Endothelial cell of umbilical vein (primary cell): ENCODE measurements around the gene ARHGEF11. TPM values are rescaled to one million over a fixed set of nuclear protein-coding genes. Genes with fewer than 3 reads are reported as not detected.

Experiments used
- BruUV-seq: library from RNA; stranded (reverse); fragments of 400-500 nt; replicated peaks from 2 replicates; lab custom pipeline; 2021; lab: Mats Ljungman, UMichigan
- CTCF ChIA-PET: fragments of 300-600, 350-600 bp; sonication (Branson Sonifier 250); formaldehyde crosslinking; loops from one replicate; lab custom pipeline; 2021; ENCODE audit warnings: antibody characterized with exemption, inconsistent platforms; lab: Charles Lee
- POLR2A ChIA-PET: fragments of 300-600, 350-600 bp; sonication (Branson Sonifier 250); formaldehyde crosslinking; loops from one replicate; lab custom pipeline; 2021; ENCODE audit warnings: antibody characterized with exemption, inconsistent platforms; lab: Charles Lee
- DNase-seq: peaks from one replicate; pipeline ENCODE4 v3.0.0-alpha.2; 2011; ENCODE audit warnings: low read depth, low spot score
- FAIRE-seq: peaks from 2 replicates; lab custom pipeline; 2011; peaks lifted over from hg19 to GRCh38; lab: Jason Lieb, UNC
- H2AFZ ChIP-seq: 2 replicates; pipeline ENCODE4 v1.6.0; 2012; ENCODE audit warnings: low read depth, low read length, control low read depth, inconsistent platforms
- H3K27ac ChIP-seq: 2 replicates; pipeline ENCODE4 v1.5.1; 2011; ENCODE audit warnings: low read depth, mild to moderate bottlenecking, control low read depth, low read length, moderate library complexity; ENCODE audit not compliant: insufficient read depth
- H3K27me3 ChIP-seq, 2 experiments: 2 replicates each; pipeline versions ENCODE4 v1.6.0 to v1.6.1; 2011; ENCODE audit warnings: low read length in 2 of 2, mixed read lengths in 1 of 2; ENCODE audit not compliant: control insufficient read depth in 2 of 2, insufficient read depth in 2 of 2
- H3K36me3 ChIP-seq, 2 experiments: 2 replicates in 1 of 2; 3 replicates in 1 of 2; pipeline ENCODE4 v1.5.1; 2011; ENCODE audit warnings: low read length in 2 of 2, mild to moderate bottlenecking in 1 of 2, moderate library complexity in 1 of 2; ENCODE audit not compliant: control insufficient read depth in 2 of 2, insufficient read depth in 2 of 2; ENCODE audit errors: extremely low read depth in 1 of 2
- H3K4me1 ChIP-seq: 3 replicates; pipeline ENCODE4 v1.5.1; 2011; ENCODE audit warnings: mild to moderate bottlenecking, low read length; ENCODE audit not compliant: control insufficient read depth, insufficient read depth; ENCODE audit errors: extremely low read depth
- H3K4me2 ChIP-seq: 2 replicates; pipeline ENCODE4 v1.6.1; 2011; ENCODE audit warnings: low read length, control low read depth, mixed read lengths; ENCODE audit not compliant: insufficient read depth
- H3K4me3 ChIP-seq, 3 experiments: fragments of 200-600 bp in 1 of 3; sonication (generic), shearing (Covaris generic) in 1 of 3; replicated peaks in 1 of 3; 2 replicates each; pipeline ENCODE4 v1.5.1; 2011 to 2016; ENCODE audit warnings: control low read depth in 3 of 3, low read length in 3 of 3, mild to moderate bottlenecking in 2 of 3, inconsistent platforms in 1 of 3, low read depth in 1 of 3, moderate library complexity in 1 of 3; ENCODE audit not compliant: insufficient read depth in 1 of 3
- H3K79me2 ChIP-seq: 2 replicates; pipeline ENCODE4 v1.6.0; 2012; ENCODE audit warnings: low read length, inconsistent platforms; ENCODE audit not compliant: control insufficient read depth, insufficient read depth
- H3K9ac ChIP-seq: replicated peaks from 2 replicates; pipeline ENCODE3; 2011; ENCODE audit warnings: low read length, control low read depth; ENCODE audit not compliant: insufficient read depth; ENCODE audit errors: extremely low read depth
- H3K9me1 ChIP-seq: replicated peaks from 3 replicates; pipeline ENCODE4 v1.6.0; 2011; ENCODE audit warnings: mild to moderate bottlenecking, low read length; ENCODE audit not compliant: control insufficient read depth, insufficient read depth; ENCODE audit errors: extremely low read depth
- H3K9me3 ChIP-seq: replicated peaks from 2 replicates; pipeline ENCODE4 v1.5.1; 2012; ENCODE audit warnings: low read length, inconsistent platforms; ENCODE audit not compliant: control insufficient read depth, insufficient read depth
- H4K20me1 ChIP-seq: replicated peaks from 2 replicates; pipeline ENCODE3; 2011; ENCODE audit warnings: mild to moderate bottlenecking, low read length; ENCODE audit not compliant: control insufficient read depth, insufficient read depth; ENCODE audit errors: extremely low read depth
- CTCF ChIP-seq, 2 donors: IDR thresholded peaks; 1 replicate in 1 of 2; 2 replicates in 1 of 2; pipeline ENCODE4 v1.5.1; 2011; ENCODE audit warnings: low read length in 2 of 2, mild to moderate bottlenecking in 2 of 2, moderate library complexity in 2 of 2, control low read depth in 1 of 2, inconsistent platforms in 1 of 2, low read depth in 1 of 2; ENCODE audit not compliant: insufficient read depth in 1 of 2; ENCODE audit errors: extremely low read depth in 1 of 2
- EZH2 ChIP-seq: IDR thresholded peaks from 2 replicates; pipeline ENCODE4 v1.6.1; 2012; ENCODE audit warnings: borderline replicate concordance, low read depth, mild to moderate bottlenecking, moderate library complexity, low read length, inconsistent platforms; ENCODE audit not compliant: severe bottlenecking
- FOS ChIP-seq: IDR thresholded peaks from 2 replicates; pipeline ENCODE4 v1.6.1; 2011; ENCODE audit warnings: mild to moderate bottlenecking, low read length, moderate library complexity, borderline replicate concordance; ENCODE audit not compliant: insufficient read depth
- GATA2 ChIP-seq: IDR thresholded peaks from 2 replicates; pipeline ENCODE4 v1.7.0; 2011; ENCODE audit warnings: low read depth, mild to moderate bottlenecking, moderate library complexity, mixed read lengths, low read length; ENCODE audit not compliant: insufficient read length, insufficient read depth
- JUN ChIP-seq: IDR thresholded peaks from 2 replicates; pipeline ENCODE4 v1.6.1; 2011; ENCODE audit warnings: borderline replicate concordance, low read depth; ENCODE audit not compliant: insufficient read length, insufficient read depth
- MAX ChIP-seq: IDR thresholded peaks from 2 replicates; pipeline ENCODE4 v1.6.1; 2011; ENCODE audit not compliant: insufficient read depth, insufficient read length
- MYC ChIP-seq: IDR thresholded peaks from one replicate; pipeline ENCODE4 v1.6.1; 2011; ENCODE audit warnings: mild to moderate bottlenecking, low read depth, low read length
- POLR2A ChIP-seq: IDR thresholded peaks from 2 replicates; pipeline ENCODE4 v1.6.1; 2012; ENCODE audit warnings: low read depth, mild to moderate bottlenecking, control low read depth, low read length
- POLR2AphosphoS5 ChIP-seq: IDR thresholded peaks from 2 replicates; pipeline ENCODE4 v1.6.1; 2012; ENCODE audit warnings: low read depth, mild to moderate bottlenecking, control low read depth, low read length, moderate library complexity; ENCODE audit not compliant: insufficient read depth
- dilution Hi-C: fragments of 300-500 bp; cut with MboI; formaldehyde crosslinking; loops from one replicate; pipeline ENCODE4 v1.15.0; 2019; ENCODE audit warnings: low sequenced_read_pairs; ENCODE audit not compliant: extremely low pct_ligation_motif_present
- intact Hi-C: fragments of 100-400 bp; cut with micrococcal nuclease; formaldehyde crosslinking; loops from one replicate; pipeline ENCODE4 v1.10.0; 2022
- microRNA counts: library from miRNA; unstranded; fragments of <30 nt; microRNA quantifications from one replicate; lab custom pipeline; 2016
- microRNA-seq: library from miRNA; unstranded; fragments of <30 nt; microRNA quantifications from one replicate; pipeline ENCODE4 v1.2.0, GENCODE V29; 2021; ENCODE audit warnings: borderline number of aligned reads, borderline replicate concordance
- polyA plus RNA-seq, 4 experiments: library from polyadenylated mRNA; depleted of rRNA in 3 of 4; stranded (reverse) in 3 of 4; unstranded in 1 of 4; fragments of >200 nt; gene quantifications; 2 replicates each; pipeline versions ENCODE4 v1.2.1 to v1.2.3, GENCODE V29; 2011 to 2012; ENCODE audit warnings: missing spikeins in 1 of 4
- small RNA-seq: library from RNA; depleted of rRNA; stranded (forward); fragments of <200 nt; gene quantifications from one replicate; pipeline ENCODE3, GENCODE V24; 2012; ENCODE audit warnings: low replicate concordance, low read depth; ENCODE audit not compliant: insufficient read depth, insufficient read length
- total RNA-seq: library from RNA; stranded (reverse); gene quantifications from 2 replicates; pipeline ENCODE4 v1.2.3, GENCODE V29; 2021

The ARHGEF11 gene
- total and polyA plus RNA-seq, 2 donors (not counting 3 experiments of a cell fraction or from before 2014, with no cell fraction given) = 18.2 to 28.0 TPM

DNA sequence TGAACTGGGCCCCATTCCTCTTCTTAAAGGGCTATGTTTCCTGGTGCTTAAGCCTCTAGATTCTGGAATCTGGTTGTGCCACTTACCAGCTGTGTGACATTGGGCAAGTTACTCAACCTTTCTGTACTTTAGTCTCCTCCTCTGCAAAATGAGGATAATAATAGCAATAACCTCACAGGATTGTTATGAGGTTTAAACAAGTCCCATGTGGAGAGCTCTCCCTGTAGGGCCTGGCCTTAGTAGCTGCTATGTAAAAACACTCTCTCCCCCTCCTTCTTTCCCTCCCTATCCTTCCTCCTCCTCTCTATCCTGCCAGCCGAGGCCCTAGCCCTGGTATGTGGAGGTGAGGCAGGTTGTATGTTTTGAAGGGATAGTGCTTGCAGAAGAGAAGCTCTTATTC is 160.2 kb downstream of the ARHGEF11 start:
- H3K27me3 ChIP-seq = peaks cover 5 to 22% of the 10 kb centered on the region in 2 experiments
- no peaks in the 10 kb centered on the region for H4K20me1 ChIP-seq
- BruUV-seq = no TSS peak
- no peaks in the 10 kb centered on the region for H3K36me3 ChIP-seq
- CTCF ChIA-PET = interaction anchor here (0.9 to 8.4 kb wide), 6 partner anchors 25 to 196 kb away, joined by 3 to 123 read pairs (median 9); partner anchors contain the start of genes ISG20L2, METTL25B and NTRK1
- H3K27ac ChIP-seq = no peak overlapping the region
- H3K9ac ChIP-seq = no peak overlapping the region
- TF ChIP-seq MYC = no peak
- TF ChIP-seq MAX = no peak
- no peak for TF ChIP-seq GATA2
- TF ChIP-seq JUN = no peak
- no peak for TF ChIP-seq POLR2AphosphoS5
- no peak for TF ChIP-seq FOS
- no peak for TF ChIP-seq CTCF (IDR thresholded peaks at IDR 0.05; ENCODE audit: extremely low read depth in 1 of 2, insufficient read depth in 1 of 2, low read depth in 1 of 2, low read length in 2 of 2)
- no peak for TF ChIP-seq EZH2
- no peak for TF ChIP-seq POLR2A
- DNase-seq = no peak
- no peak overlapping the region for H2AFZ ChIP-seq
- H3K9me1 ChIP-seq = no peaks in the 10 kb centered on the region
- H3K4me3 ChIP-seq = no peak overlapping the region
- FAIRE-seq = no peak
- H3K79me2 ChIP-seq = no peaks in the 10 kb centered on the region
- H3K9me3 ChIP-seq = no peaks in the 10 kb centered on the region
- dilution Hi-C loops (no loop called here), intact Hi-C loops (no loop called here)
- H3K4me1 ChIP-seq = no peaks in the 10 kb centered on the region
- no peak overlapping the region for H3K4me2 ChIP-seq
- POLR2A ChIA-PET = no interaction called here

MicroRNAs encoded within 50 kb of the gene (microRNA counts, 767-probe panel; counts per million panel counts)
- microRNA hsa-miR-765 (lab: Ali Mortazavi, UCI) = 723 counts per million, percentile 96 among the panel's probes with 10 or more counts

Small RNA genes within 50 kb of the gene (microRNA-seq; reads per million reads assigned to microRNA genes)
- gene MIR765 = not detected

Small RNA genes within 50 kb of the gene (small RNA-seq; reads per million reads assigned to genes)
- gene MIR765 (not detected), gene RN7SL612P (not detected)

Other genes starting within 250 kb of the ARHGEF11 start
- 1.1 and 1.8 TPM in 2 replicates for gene SH2D2A, start 228.9 kb downstream of the ARHGEF11 start, total RNA-seq
- 0.41 and 0.92 TPM in 2 replicates for gene SH2D2A, start 228.9 kb downstream of the ARHGEF11 start, polyA plus RNA-seq
- gene INSRR, start 186.6 kb downstream of the ARHGEF11 start, total RNA-seq = not detected in 2 replicates
- gene INSRR, start 186.6 kb downstream of the ARHGEF11 start, polyA plus RNA-seq = not detected in 2 replicates
- not detected in 2 replicates for gene NTRK1, start 184.9 kb downstream of the ARHGEF11 start, total RNA-seq
- gene NTRK1, start 184.9 kb downstream of the ARHGEF11 start, polyA plus RNA-seq = 0.07 TPM in 1 of 2 replicates, not detected in the other
- 88.7 and 90.7 TPM in 2 replicates for gene PEAR1, start 152.0 kb downstream of the ARHGEF11 start, total RNA-seq
- 101 and 106 TPM in 2 replicates for gene PEAR1, start 152.0 kb downstream of the ARHGEF11 start, polyA plus RNA-seq
- gene LRRC71, start 125.1 kb downstream of the ARHGEF11 start, total RNA-seq = 0.66 and 1.2 TPM in 2 replicates
- 0.33 and 0.35 TPM in 2 replicates for gene LRRC71, start 125.1 kb downstream of the ARHGEF11 start, polyA plus RNA-seq
- gene ETV3L, start 54.1 kb upstream of the ARHGEF11 start, total RNA-seq = not detected in 2 replicates
- gene ETV3L, start 54.1 kb upstream of the ARHGEF11 start, polyA plus RNA-seq = not detected in 2 replicates
- 22.3 and 25.2 TPM in 2 replicates for gene ETV3, start 92.7 kb upstream of the ARHGEF11 start, total RNA-seq
- 5.9 and 6.8 TPM in 2 replicates for gene ETV3, start 92.7 kb upstream of the ARHGEF11 start, polyA plus RNA-seq